ENCODE data around the gene JADE1.
A peak's percentile ranks its signal among the peaks of the same experiment; 100 is the strongest.

Gene JADE1

GRCh38 chr4:128809477-128810330 lies at the start of gene JADE1:
Gene JADE1 (plus strand): TSS chr4:128809700. CDS start chr4:128831759, 22,059 bp downstream.
- peak; percentile 94 for DNase-seq (ENCODE audit: low spot score)

GRCh38 chr4:128766781-128767180 lies 42.7 kb upstream of the JADE1 start:
- DNase-seq (ENCODE audit: low spot score) = no peak

GRCh38 chr4:128768373-128768996 lies 41.0 kb upstream of the JADE1 start:
- DNase-seq (ENCODE audit: low spot score) = no peak

- no peak for DNase-seq (ENCODE audit: low spot score)
These were observed 40.5 kb upstream of the JADE1 start for GRCh38 chr4:128769011-128769410.

- DNase-seq (ENCODE audit: low spot score) = no peak
These were observed 38.7 kb upstream of the JADE1 start for GRCh38 chr4:128770807-128771206.

- no peak for DNase-seq (ENCODE audit: low spot score)
These were observed 34.0 kb upstream of the JADE1 start for GRCh38 chr4:128775477-128775876.

GRCh38 chr4:128775916-128776315 lies 33.6 kb upstream of the JADE1 start:
- no peak for DNase-seq (ENCODE audit: low spot score)

GRCh38 chr4:128776794-128777216 lies 32.7 kb upstream of the JADE1 start:
- no peak for DNase-seq (ENCODE audit: low spot score)

GRCh38 chr4:128780688-128781087 lies 28.8 kb upstream of the JADE1 start:
- no peak for DNase-seq (ENCODE audit: low spot score)

GRCh38 chr4:128782076-128782715 lies 27.3 kb upstream of the JADE1 start:
- no peak for DNase-seq (ENCODE audit: low spot score)

GRCh38 chr4:128782875-128783614 lies 26.5 kb upstream of the JADE1 start:
- DNase-seq (ENCODE audit: low spot score) = no peak

- no peak for DNase-seq (ENCODE audit: low spot score)
These were observed 21.8 kb upstream of the JADE1 start for GRCh38 chr4:128787509-128788311.

GRCh38 chr4:128793859-128794672 lies 15.4 kb upstream of the JADE1 start:
- DNase-seq (ENCODE audit: low spot score) = no peak

GRCh38 chr4:128796934-128797333 lies 12.6 kb upstream of the JADE1 start:
- DNase-seq (ENCODE audit: low spot score) = no peak

- DNase-seq (ENCODE audit: low spot score) = no peak
These were observed 9.2 kb upstream of the JADE1 start for GRCh38 chr4:128800284-128800683.

- no peak for DNase-seq (ENCODE audit: low spot score)
These were observed 8.7 kb upstream of the JADE1 start for GRCh38 chr4:128800701-128801284.

- DNase-seq (ENCODE audit: low spot score) = no peak
These were observed 6.5 kb upstream of the JADE1 start for GRCh38 chr4:128802680-128803628.

- DNase-seq (ENCODE audit: low spot score) = no peak
These were observed 5.7 kb upstream of the JADE1 start for GRCh38 chr4:128803783-128804182.

- DNase-seq (ENCODE audit: low spot score) = no peak
These were observed 901 bp downstream of the JADE1 start for GRCh38 chr4:128810331-128810870.
